GM23338 (cell line): ENCODE measurements around the gene TANGO6. TPM values are rescaled to one million over a fixed set of nuclear protein-coding genes. Genes with fewer than 3 reads are reported as not detected.

ENCODE experiments used
- ATAC-seq: fragments of 200-7000 bp; cut with Tn5 transposase; 3 replicates; pipeline ENCODE4 v1.9.1; 2020
- DNase-seq: peaks from one replicate; pipeline ENCODE4 v3.0.0-alpha.2; 2015; ENCODE audit warnings: low spot score
- H2AFZ ChIP-seq: fragments of 200-600 bp; sonication (generic); 2 replicates; pipeline ENCODE4 v1.8.0; 2016; ENCODE audit warnings: antibody characterized with exemption, mild to moderate bottlenecking, moderate library complexity
- H3F3A ChIP-seq: fragments of 200-600 bp; sonication (generic); replicated peaks from 2 replicates; pipeline ENCODE4 v1.8.0; 2017; ENCODE audit warnings: antibody characterized with exemption, mixed run types, low read depth
- H3K27ac ChIP-seq: fragments of 200-600 bp; sonication (generic); 2 replicates; pipeline ENCODE4 v1.6.1; 2016; ENCODE audit warnings: low read depth
- H3K27me3 ChIP-seq: fragments of 200-600 bp; sonication (generic); 2 replicates; pipeline ENCODE4 v1.8.0; 2016; ENCODE audit warnings: mild to moderate bottlenecking, mixed run types, moderate library complexity; ENCODE audit not compliant: insufficient read depth
- H3K36me3 ChIP-seq: fragments of 200-600 bp; sonication (generic); 2 replicates; pipeline ENCODE4 v1.8.0; 2016; ENCODE audit warnings: mild to moderate bottlenecking; ENCODE audit not compliant: insufficient read depth
- H3K4me1 ChIP-seq: fragments of 200-600 bp; sonication (generic); 2 replicates; pipeline ENCODE4 v1.8.0; 2016; ENCODE audit warnings: mild to moderate bottlenecking, moderate library complexity; ENCODE audit not compliant: insufficient read depth
- H3K4me2 ChIP-seq: fragments of 200-600 bp; sonication (generic); 2 replicates; pipeline ENCODE4 v1.7.1; 2017; ENCODE audit warnings: mixed run types
- H3K4me3 ChIP-seq: fragments of 200-600 bp; sonication (generic); 2 replicates; pipeline ENCODE4 v1.6.1; 2016; ENCODE audit warnings: mixed run types
- H3K79me2 ChIP-seq: fragments of 200-600 bp; sonication (generic); replicated peaks from 2 replicates; pipeline ENCODE4 v1.8.0; 2017; ENCODE audit warnings: mild to moderate bottlenecking; ENCODE audit not compliant: insufficient read depth
- H3K9me2 ChIP-seq: fragments of 200-600 bp; sonication (generic); 2 replicates; pipeline ENCODE4 v1.8.0; 2017; ENCODE audit not compliant: insufficient read depth
- H4K20me1 ChIP-seq: fragments of 200-600 bp; sonication (generic); replicated peaks from 2 replicates; pipeline ENCODE4 v1.8.0; 2017; ENCODE audit warnings: mild to moderate bottlenecking; ENCODE audit not compliant: insufficient read depth
- H3K27ac Mint-ChIP-seq: 2 replicates; pipeline ENCODE4 v1.8.0; 2020; ENCODE audit warnings: inconsistent platforms, mild to moderate bottlenecking, moderate library complexity, mixed read lengths
- H3K27me3 Mint-ChIP-seq: 3 replicates; pipeline ENCODE4 v1.8.0; 2022; ENCODE audit warnings: low read depth, mild to moderate bottlenecking, moderate library complexity, mixed read lengths, inconsistent platforms; ENCODE audit not compliant: insufficient read depth, poor library complexity
- H3K36me3 Mint-ChIP-seq: 3 replicates; pipeline ENCODE4 v1.8.0; 2021; ENCODE audit warnings: low read depth, mild to moderate bottlenecking, inconsistent platforms, moderate library complexity, mixed read lengths
- H3K4me1 Mint-ChIP-seq: 3 replicates; pipeline ENCODE4 v1.8.0; 2020; ENCODE audit warnings: mild to moderate bottlenecking, inconsistent platforms, mixed read lengths
- H3K4me3 Mint-ChIP-seq: 3 replicates; pipeline ENCODE4 v1.8.0; 2021; ENCODE audit warnings: moderate library complexity, mild to moderate bottlenecking, inconsistent platforms, mixed read lengths
- H3K9me3 Mint-ChIP-seq: 3 replicates; pipeline ENCODE4 v1.8.0; 2020; ENCODE audit warnings: moderate library complexity, mild to moderate bottlenecking, inconsistent platforms, mixed read lengths
- EZH2 ChIP-seq: fragments of 200-600 bp; sonication (generic); IDR thresholded peaks from one replicate; pipeline ENCODE4 v1.8.0; 2017; ENCODE audit warnings: antibody characterized with exemption, mild to moderate bottlenecking, low read depth; ENCODE audit not compliant: unreplicated experiment
- EZH2phosphoT487 ChIP-seq: fragments of 200-600 bp; sonication (generic); IDR thresholded peaks from one replicate; pipeline ENCODE4 v1.8.1; 2018; ENCODE audit warnings: antibody characterized with exemption; ENCODE audit not compliant: unreplicated experiment
- JUNB ChIP-seq: IDR thresholded peaks from one replicate; pipeline ENCODE4 v1.6.1; 2016; ENCODE audit warnings: antibody characterized with exemption; ENCODE audit not compliant: unreplicated experiment
- NANOG ChIP-seq: IDR thresholded peaks from 2 replicates; pipeline ENCODE4 v1.6.1; 2016; ENCODE audit warnings: antibody characterized with exemption, borderline replicate concordance
- POLR2AphosphoS5 ChIP-seq: IDR thresholded peaks from 2 replicates; pipeline ENCODE4 v1.6.1; 2016; ENCODE audit warnings: antibody characterized with exemption, low read depth
- STAT1 ChIP-seq: IDR thresholded peaks from one replicate; pipeline ENCODE4 v1.6.1; 2016; ENCODE audit warnings: antibody characterized with exemption; ENCODE audit not compliant: unreplicated experiment
- ZNF114 ChIP-seq: fragments of 250-450 bp; sonication (Bioruptor Pico); IDR thresholded peaks from 2 replicates; pipeline ENCODE4 v1.5.0; 2020; ENCODE audit warnings: mild to moderate bottlenecking, moderate library complexity
- ZNF331 ChIP-seq: fragments of 250-450 bp; sonication (Bioruptor Pico); IDR thresholded peaks from 2 replicates; pipeline ENCODE4 v1.5.0; 2020; ENCODE audit warnings: low read depth, mild to moderate bottlenecking, moderate library complexity
- polyA plus RNA-seq: library from polyadenylated mRNA; unstranded; fragments of >200 nt; fragmentation: Nextera tagmentation; extraction: Ambion mirVana; gene quantifications from 2 replicates; pipeline ENCODE4 v1.2.1, GENCODE V29; 2016
- total RNA-seq: library from RNA; depleted of rRNA; stranded (reverse); fragments of >200 nt; shearing (Covaris generic); gene quantifications from 2 replicates; pipeline ENCODE4 v1.2.3, GENCODE V29; 2014
- TF ChIP-seq, protein P1 (sequence below), 2 experiments: fragments of 200-600 bp in 1 of 2; sonication (generic) in 1 of 2; conservative IDR thresholded peaks; 2 replicates each; pipeline versions ENCODE4 v1.5.1 to v1.6.1; 2016 to 2017; ENCODE audit warnings: antibody characterized with exemption in 2 of 2, low read depth in 2 of 2, mild to moderate bottlenecking in 2 of 2, moderate library complexity in 1 of 2
- TF ChIP-seq, protein P2 (sequence below): IDR thresholded peaks from one replicate; pipeline ENCODE4 v1.6.1; 2018; ENCODE audit warnings: antibody characterized with exemption; ENCODE audit not compliant: unreplicated experiment
- TF ChIP-seq, protein P3 (sequence below): IDR thresholded peaks from 2 replicates; pipeline ENCODE4 v1.6.1; 2016; ENCODE audit warnings: antibody characterized with exemption

The TANGO6 gene
- total and polyA plus RNA-seq, 2 experiments from 2014 or later, result 7.2 to 23.2 TPM

DNA sequence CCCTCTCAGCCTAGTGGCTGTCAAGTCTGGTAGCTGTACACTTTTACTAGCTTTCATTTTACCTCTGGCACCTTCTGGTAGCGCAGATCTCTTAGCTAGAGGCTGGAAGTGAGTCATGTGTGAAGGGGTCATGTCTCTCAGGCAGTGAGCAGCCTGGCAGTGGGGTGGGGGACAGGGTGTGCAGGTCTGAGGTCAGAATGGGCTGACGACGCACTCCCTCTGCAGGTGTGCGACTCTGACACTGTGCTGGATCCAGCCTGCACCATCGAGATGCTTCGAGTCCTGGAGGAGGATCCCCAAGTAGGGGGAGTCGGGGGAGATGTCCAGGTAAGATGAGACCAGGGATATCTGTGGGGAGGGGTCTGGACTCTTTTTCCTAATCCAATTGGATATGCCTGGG, 269.9 kb downstream of the TANGO6 start:
- Histone ChIP-seq H3K4me3 (no peak overlapping the region), H2AFZ (no peak overlapping the region), H3K27ac (no peak overlapping the region), H3K27me3 (no peaks in the 10 kb centered on the region), H3K9me2 (no peaks in the 10 kb centered on the region), H3K4me1 (peaks cover 21% of the 10 kb centered on the region), H3K4me2 (no peak overlapping the region), H3K36me3 (peaks cover 69% of the 10 kb centered on the region), H3F3A (peaks cover 76% of the 10 kb centered on the region), H4K20me1 (peaks cover 15% of the 10 kb centered on the region), H3K79me2 (peaks cover 33% of the 10 kb centered on the region)
- Mint-ChIP-seq H3K4me1 (peaks cover 37% of the 10 kb centered on the region), H3K27ac (no peak overlapping the region), H3K36me3 (peaks cover 96% of the 10 kb centered on the region), H3K4me3 (no peak overlapping the region), H3K27me3 (peaks cover 15% of the 10 kb centered on the region), H3K9me3 (peaks cover 3% of the 10 kb centered on the region; the same call in 1 of the 3 replicates)
- no peak for DNase-seq
- TF ChIP-seq, protein P1, sequence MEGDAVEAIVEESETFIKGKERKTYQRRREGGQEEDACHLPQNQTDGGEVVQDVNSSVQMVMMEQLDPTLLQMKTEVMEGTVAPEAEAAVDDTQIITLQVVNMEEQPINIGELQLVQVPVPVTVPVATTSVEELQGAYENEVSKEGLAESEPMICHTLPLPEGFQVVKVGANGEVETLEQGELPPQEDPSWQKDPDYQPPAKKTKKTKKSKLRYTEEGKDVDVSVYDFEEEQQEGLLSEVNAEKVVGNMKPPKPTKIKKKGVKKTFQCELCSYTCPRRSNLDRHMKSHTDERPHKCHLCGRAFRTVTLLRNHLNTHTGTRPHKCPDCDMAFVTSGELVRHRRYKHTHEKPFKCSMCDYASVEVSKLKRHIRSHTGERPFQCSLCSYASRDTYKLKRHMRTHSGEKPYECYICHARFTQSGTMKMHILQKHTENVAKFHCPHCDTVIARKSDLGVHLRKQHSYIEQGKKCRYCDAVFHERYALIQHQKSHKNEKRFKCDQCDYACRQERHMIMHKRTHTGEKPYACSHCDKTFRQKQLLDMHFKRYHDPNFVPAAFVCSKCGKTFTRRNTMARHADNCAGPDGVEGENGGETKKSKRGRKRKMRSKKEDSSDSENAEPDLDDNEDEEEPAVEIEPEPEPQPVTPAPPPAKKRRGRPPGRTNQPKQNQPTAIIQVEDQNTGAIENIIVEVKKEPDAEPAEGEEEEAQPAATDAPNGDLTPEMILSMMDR (conservative IDR thresholded peaks at IDR 0.05; ENCODE audit: low read depth in 2 of 2), result no peak
- 0 out of 2 replicates have a peak, but pooled peaks have one; percentile 7 for TF ChIP-seq POLR2AphosphoS5
- TF ChIP-seq, protein P2, sequence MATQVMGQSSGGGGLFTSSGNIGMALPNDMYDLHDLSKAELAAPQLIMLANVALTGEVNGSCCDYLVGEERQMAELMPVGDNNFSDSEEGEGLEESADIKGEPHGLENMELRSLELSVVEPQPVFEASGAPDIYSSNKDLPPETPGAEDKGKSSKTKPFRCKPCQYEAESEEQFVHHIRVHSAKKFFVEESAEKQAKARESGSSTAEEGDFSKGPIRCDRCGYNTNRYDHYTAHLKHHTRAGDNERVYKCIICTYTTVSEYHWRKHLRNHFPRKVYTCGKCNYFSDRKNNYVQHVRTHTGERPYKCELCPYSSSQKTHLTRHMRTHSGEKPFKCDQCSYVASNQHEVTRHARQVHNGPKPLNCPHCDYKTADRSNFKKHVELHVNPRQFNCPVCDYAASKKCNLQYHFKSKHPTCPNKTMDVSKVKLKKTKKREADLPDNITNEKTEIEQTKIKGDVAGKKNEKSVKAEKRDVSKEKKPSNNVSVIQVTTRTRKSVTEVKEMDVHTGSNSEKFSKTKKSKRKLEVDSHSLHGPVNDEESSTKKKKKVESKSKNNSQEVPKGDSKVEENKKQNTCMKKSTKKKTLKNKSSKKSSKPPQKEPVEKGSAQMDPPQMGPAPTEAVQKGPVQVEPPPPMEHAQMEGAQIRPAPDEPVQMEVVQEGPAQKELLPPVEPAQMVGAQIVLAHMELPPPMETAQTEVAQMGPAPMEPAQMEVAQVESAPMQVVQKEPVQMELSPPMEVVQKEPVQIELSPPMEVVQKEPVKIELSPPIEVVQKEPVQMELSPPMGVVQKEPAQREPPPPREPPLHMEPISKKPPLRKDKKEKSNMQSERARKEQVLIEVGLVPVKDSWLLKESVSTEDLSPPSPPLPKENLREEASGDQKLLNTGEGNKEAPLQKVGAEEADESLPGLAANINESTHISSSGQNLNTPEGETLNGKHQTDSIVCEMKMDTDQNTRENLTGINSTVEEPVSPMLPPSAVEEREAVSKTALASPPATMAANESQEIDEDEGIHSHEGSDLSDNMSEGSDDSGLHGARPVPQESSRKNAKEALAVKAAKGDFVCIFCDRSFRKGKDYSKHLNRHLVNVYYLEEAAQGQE, result no peak
- ATAC-seq, result no peak

DNA sequence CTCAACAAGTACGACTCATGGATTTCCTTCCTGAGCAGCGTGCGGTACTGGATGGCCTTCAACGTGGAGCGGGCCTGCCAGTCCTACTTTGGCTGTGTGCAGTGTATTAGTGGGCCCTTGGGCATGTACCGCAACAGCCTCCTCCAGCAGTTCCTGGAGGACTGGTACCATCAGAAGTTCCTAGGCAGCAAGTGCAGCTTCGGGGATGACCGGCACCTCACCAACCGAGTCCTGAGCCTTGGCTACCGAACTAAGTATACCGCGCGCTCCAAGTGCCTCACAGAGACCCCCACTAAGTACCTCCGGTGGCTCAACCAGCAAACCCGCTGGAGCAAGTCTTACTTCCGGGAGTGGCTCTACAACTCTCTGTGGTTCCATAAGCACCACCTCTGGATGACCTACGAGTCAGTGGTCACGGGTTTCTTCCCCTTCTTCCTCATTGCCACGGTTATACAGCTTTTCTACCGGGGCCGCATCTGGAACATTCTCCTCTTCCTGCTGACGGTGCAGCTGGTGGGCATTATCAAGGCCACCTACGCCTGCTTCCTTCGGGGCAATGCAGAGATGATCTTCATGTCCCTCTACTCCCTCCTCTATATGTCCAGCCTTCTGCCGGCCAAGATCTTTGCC, 271.1 kb downstream of the TANGO6 start:
- peaks cover 26% of the 10 kb centered on the region for H3K4me1 Mint-ChIP-seq
- H3K27ac Mint-ChIP-seq, result no peak overlapping the region
- TF ChIP-seq STAT1, result no peak
- TF ChIP-seq ZNF331 (CRISPR knock-in tag), result no peak
- no peak for TF ChIP-seq NANOG
- no peak for TF ChIP-seq POLR2AphosphoS5
- TF ChIP-seq, protein P2, result no peak
- no peak for TF ChIP-seq EZH2phosphoT487
- TF ChIP-seq EZH2, result no peak
- no peak for TF ChIP-seq JUNB
- no peak for TF ChIP-seq ZNF114 (CRISPR knock-in tag)
- TF ChIP-seq, protein P1 (conservative IDR thresholded peaks at IDR 0.05; ENCODE audit: low read depth in 2 of 2), result no peak
- TF ChIP-seq, protein P3, sequence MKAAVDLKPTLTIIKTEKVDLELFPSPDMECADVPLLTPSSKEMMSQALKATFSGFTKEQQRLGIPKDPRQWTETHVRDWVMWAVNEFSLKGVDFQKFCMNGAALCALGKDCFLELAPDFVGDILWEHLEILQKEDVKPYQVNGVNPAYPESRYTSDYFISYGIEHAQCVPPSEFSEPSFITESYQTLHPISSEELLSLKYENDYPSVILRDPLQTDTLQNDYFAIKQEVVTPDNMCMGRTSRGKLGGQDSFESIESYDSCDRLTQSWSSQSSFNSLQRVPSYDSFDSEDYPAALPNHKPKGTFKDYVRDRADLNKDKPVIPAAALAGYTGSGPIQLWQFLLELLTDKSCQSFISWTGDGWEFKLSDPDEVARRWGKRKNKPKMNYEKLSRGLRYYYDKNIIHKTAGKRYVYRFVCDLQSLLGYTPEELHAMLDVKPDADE, result no peak

More for the DNA sequence above, 271.1 kb downstream of the TANGO6 start:
- Histone ChIP-seq H3K27ac (no peak overlapping the region), H3K4me2 (no peak overlapping the region), H3K36me3 (peaks cover 69% of the 10 kb centered on the region), H3K4me3 (no peak overlapping the region), H3K79me2 (peaks cover 21% of the 10 kb centered on the region), H3K9me2 (no peaks in the 10 kb centered on the region), H3K4me1 (peaks cover 9% of the 10 kb centered on the region; the same call in 1 of the 2 replicates), H3F3A (peaks cover 65% of the 10 kb centered on the region), H3K27me3 (no peaks in the 10 kb centered on the region), H4K20me1 (peaks cover 17% of the 10 kb centered on the region), H2AFZ (no peak overlapping the region)
- Mint-ChIP-seq H3K4me3 (no peak overlapping the region), H3K27me3 (peaks cover 13% of the 10 kb centered on the region), H3K36me3 (peaks cover 97% of the 10 kb centered on the region), H3K9me3 (peaks cover 3% of the 10 kb centered on the region; the same call in 1 of the 3 replicates)
- ATAC-seq, result no peak
- no peak for DNase-seq
